Measurements from ENCODE around the gene FBXO30.

FBXO30 gene

GRCh38 chr6:145829950-145830349, 15.4 kb upstream of the FBXO30 start:
- DNase-seq (ENCODE audit: low read depth) = no peak
- H3K4me3 ChIP-seq (ENCODE audit: low read depth, low read length) = no peak overlapping the region
- TF ChIP-seq MAX (IDR thresholded peaks at IDR 0.05; ENCODE audit: low read depth, low read length) (no peak), MYC (IDR thresholded peaks at IDR 0.05; ENCODE audit: low read depth, low read length) (no peak), CTCF (IDR thresholded peaks at IDR 0.05; ENCODE audit: low read depth, low read length) (no peak), POLR2A (IDR thresholded peaks at IDR 0.05; ENCODE audit: extremely low read depth, insufficient read length) (no peak)

GRCh38 chr6:145829102-145829501, 14.5 kb upstream of the FBXO30 start:
- no peak for DNase-seq (ENCODE audit: low read depth)
- H3K4me3 ChIP-seq (ENCODE audit: low read depth, low read length) = no peak overlapping the region
- TF ChIP-seq MAX (IDR thresholded peaks at IDR 0.05; ENCODE audit: low read depth, low read length) (no peak), POLR2A (IDR thresholded peaks at IDR 0.05; ENCODE audit: extremely low read depth, insufficient read length) (no peak), MYC (IDR thresholded peaks at IDR 0.05; ENCODE audit: low read depth, low read length) (no peak), CTCF (IDR thresholded peaks at IDR 0.05; ENCODE audit: low read depth, low read length) (no peak)

- TF ChIP-seq CTCF (IDR thresholded peaks at IDR 0.05; ENCODE audit: low read depth, low read length) (no peak), POLR2A (IDR thresholded peaks at IDR 0.05; ENCODE audit: extremely low read depth, insufficient read length) (no peak), MAX (IDR thresholded peaks at IDR 0.05; ENCODE audit: low read depth, low read length) (no peak), MYC (IDR thresholded peaks at IDR 0.05; ENCODE audit: low read depth, low read length) (no peak)
- DNase-seq (ENCODE audit: low read depth) = no peak
- H3K4me3 ChIP-seq (ENCODE audit: low read depth, low read length) = no peak overlapping the region
These were observed 9.7 kb upstream of the FBXO30 start for GRCh38 chr6:145824344-145824743.

- DNase-seq (ENCODE audit: low read depth) = no peak
- no peak overlapping the region for H3K4me3 ChIP-seq (ENCODE audit: low read depth, low read length)
- TF ChIP-seq CTCF (IDR thresholded peaks at IDR 0.05; ENCODE audit: low read depth, low read length) (no peak), MAX (IDR thresholded peaks at IDR 0.05; ENCODE audit: low read depth, low read length) (no peak)
These were observed 8.8 kb upstream of the FBXO30 start for GRCh38 chr6:145823328-145823944.

- no peak for TF ChIP-seq CTCF (IDR thresholded peaks at IDR 0.05; ENCODE audit: low read depth, low read length)
- TF ChIP-seq MYC (IDR thresholded peaks at IDR 0.05; ENCODE audit: low read depth, low read length) = no peak
- no peak for TF ChIP-seq MAX (IDR thresholded peaks at IDR 0.05; ENCODE audit: low read depth, low read length)
- no peak for TF ChIP-seq POLR2A (IDR thresholded peaks at IDR 0.05; ENCODE audit: extremely low read depth, insufficient read length)
- no peak overlapping the region for H3K4me3 ChIP-seq (ENCODE audit: low read depth, low read length)
- DNase-seq (ENCODE audit: low read depth) = no peak
These were observed 7.9 kb upstream of the FBXO30 start for GRCh38 chr6:145822456-145822855.

Data from NB4 (cell line).